ENCODE measurements around the gene WDR70. TPM values are rescaled to one million over a fixed set of nuclear protein-coding genes. Genes with fewer than 3 reads are reported as not detected.

Gene WDR70
- total and polyA plus RNA-seq, 10 of the 15 experiments (the other 5 are each of a cell fraction or from before 2014, with no cell fraction given), result 10.9 to 33.6 (median 29.1) TPM

GRCh38 chr5:37701868-37702267 is 322.8 kb downstream of the WDR70 start (continued):
- TF ChIP-seq NFYA (IDR thresholded peaks at IDR 0.05; ENCODE audit: borderline replicate concordance, low read depth, low read length), result no peak
- TF ChIP-seq ATF3 (IDR thresholded peaks at IDR 0.05; ENCODE audit: borderline replicate concordance, extremely low read depth, low read depth, low read length), result no peak
- TF ChIP-seq CTCF (IDR thresholded peaks at IDR 0.05 in 2 of 3, conservative IDR thresholded peaks at IDR 0.05 in 1 of 3; ENCODE audit: control insufficient read depth in 2 of 3, extremely low read depth in 1 of 3, insufficient read depth in 1 of 3, low read depth in 3 of 3, low read length in 3 of 3), result no peak
- no peak for TF ChIP-seq TCF7 (IDR thresholded peaks at IDR 0.05; ENCODE audit: borderline replicate concordance)
- TF ChIP-seq BHLHE40 (IDR thresholded peaks at IDR 0.05; ENCODE audit: borderline replicate concordance in 1 of 2, low read depth in 2 of 2, low read length in 1 of 2), result no peak
- TF ChIP-seq ZNF592 (IDR thresholded peaks at IDR 0.05), result no peak

Data from GM12878 (cell line).